ENCODE measurements around the gene CFAP73. TPM values are rescaled to one million over a fixed set of nuclear protein-coding genes. Genes with fewer than 3 reads are reported as not detected.

The CFAP73 gene
- total and polyA plus RNA-seq, 2 experiments from 2014 or later: 0.50 to 0.59 TPM

DNA sequence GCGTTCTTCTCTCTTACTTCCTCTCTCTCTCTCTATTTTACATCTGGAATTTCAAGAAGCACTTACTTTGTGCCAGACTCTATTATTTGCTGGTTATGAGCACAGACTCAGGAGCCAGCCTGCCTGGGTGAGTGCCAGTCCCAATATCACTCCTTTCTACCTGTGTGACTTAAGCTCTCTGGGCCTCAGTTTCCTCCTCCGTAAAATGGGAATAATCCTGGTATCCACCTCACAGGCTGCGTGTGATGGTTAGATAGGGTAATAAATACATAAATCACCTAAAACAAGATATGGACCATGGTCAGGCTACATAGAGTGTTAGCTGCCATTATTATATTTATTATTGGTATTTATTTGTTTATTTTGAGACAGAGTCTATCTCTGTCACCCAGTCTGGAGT is 38.3 kb upstream of the CFAP73 start:
- no peaks in the 10 kb centered on the region for H3K27me3 ChIP-seq (ENCODE audit: insufficient read depth)
- H3K4me1 ChIP-seq (ENCODE audit: insufficient read depth): no peaks in the 10 kb centered on the region
- Mint-ChIP-seq H3K4me3 (no peak overlapping the region), H3K4me1 (peaks cover 6% of the 10 kb centered on the region; the same call in 2 of the 3 replicates), H3K9me3 (no peaks in the 10 kb centered on the region; the same call in 2 of the 3 replicates), H3K27me3 (ENCODE audit: insufficient read depth, low read depth, poor library complexity) (peaks cover 7% of the 10 kb centered on the region), H3K27ac (no peak overlapping the region), H3K36me3 (ENCODE audit: low read depth) (peaks cover 2% of the 10 kb centered on the region; the same call in 1 of the 3 replicates)
- no peaks in the 10 kb centered on the region for H3K9me2 ChIP-seq (ENCODE audit: insufficient read depth)
- no peaks in the 10 kb centered on the region for H3K36me3 ChIP-seq (ENCODE audit: insufficient read depth)
- H3K4me2 ChIP-seq: no peak overlapping the region
- ATAC-seq: no peak
- no peak overlapping the region for H2AFZ ChIP-seq
- H3F3A ChIP-seq (replicated peaks; ENCODE audit: low read depth): no peaks in the 10 kb centered on the region
- TF ChIP-seq, protein P1, sequence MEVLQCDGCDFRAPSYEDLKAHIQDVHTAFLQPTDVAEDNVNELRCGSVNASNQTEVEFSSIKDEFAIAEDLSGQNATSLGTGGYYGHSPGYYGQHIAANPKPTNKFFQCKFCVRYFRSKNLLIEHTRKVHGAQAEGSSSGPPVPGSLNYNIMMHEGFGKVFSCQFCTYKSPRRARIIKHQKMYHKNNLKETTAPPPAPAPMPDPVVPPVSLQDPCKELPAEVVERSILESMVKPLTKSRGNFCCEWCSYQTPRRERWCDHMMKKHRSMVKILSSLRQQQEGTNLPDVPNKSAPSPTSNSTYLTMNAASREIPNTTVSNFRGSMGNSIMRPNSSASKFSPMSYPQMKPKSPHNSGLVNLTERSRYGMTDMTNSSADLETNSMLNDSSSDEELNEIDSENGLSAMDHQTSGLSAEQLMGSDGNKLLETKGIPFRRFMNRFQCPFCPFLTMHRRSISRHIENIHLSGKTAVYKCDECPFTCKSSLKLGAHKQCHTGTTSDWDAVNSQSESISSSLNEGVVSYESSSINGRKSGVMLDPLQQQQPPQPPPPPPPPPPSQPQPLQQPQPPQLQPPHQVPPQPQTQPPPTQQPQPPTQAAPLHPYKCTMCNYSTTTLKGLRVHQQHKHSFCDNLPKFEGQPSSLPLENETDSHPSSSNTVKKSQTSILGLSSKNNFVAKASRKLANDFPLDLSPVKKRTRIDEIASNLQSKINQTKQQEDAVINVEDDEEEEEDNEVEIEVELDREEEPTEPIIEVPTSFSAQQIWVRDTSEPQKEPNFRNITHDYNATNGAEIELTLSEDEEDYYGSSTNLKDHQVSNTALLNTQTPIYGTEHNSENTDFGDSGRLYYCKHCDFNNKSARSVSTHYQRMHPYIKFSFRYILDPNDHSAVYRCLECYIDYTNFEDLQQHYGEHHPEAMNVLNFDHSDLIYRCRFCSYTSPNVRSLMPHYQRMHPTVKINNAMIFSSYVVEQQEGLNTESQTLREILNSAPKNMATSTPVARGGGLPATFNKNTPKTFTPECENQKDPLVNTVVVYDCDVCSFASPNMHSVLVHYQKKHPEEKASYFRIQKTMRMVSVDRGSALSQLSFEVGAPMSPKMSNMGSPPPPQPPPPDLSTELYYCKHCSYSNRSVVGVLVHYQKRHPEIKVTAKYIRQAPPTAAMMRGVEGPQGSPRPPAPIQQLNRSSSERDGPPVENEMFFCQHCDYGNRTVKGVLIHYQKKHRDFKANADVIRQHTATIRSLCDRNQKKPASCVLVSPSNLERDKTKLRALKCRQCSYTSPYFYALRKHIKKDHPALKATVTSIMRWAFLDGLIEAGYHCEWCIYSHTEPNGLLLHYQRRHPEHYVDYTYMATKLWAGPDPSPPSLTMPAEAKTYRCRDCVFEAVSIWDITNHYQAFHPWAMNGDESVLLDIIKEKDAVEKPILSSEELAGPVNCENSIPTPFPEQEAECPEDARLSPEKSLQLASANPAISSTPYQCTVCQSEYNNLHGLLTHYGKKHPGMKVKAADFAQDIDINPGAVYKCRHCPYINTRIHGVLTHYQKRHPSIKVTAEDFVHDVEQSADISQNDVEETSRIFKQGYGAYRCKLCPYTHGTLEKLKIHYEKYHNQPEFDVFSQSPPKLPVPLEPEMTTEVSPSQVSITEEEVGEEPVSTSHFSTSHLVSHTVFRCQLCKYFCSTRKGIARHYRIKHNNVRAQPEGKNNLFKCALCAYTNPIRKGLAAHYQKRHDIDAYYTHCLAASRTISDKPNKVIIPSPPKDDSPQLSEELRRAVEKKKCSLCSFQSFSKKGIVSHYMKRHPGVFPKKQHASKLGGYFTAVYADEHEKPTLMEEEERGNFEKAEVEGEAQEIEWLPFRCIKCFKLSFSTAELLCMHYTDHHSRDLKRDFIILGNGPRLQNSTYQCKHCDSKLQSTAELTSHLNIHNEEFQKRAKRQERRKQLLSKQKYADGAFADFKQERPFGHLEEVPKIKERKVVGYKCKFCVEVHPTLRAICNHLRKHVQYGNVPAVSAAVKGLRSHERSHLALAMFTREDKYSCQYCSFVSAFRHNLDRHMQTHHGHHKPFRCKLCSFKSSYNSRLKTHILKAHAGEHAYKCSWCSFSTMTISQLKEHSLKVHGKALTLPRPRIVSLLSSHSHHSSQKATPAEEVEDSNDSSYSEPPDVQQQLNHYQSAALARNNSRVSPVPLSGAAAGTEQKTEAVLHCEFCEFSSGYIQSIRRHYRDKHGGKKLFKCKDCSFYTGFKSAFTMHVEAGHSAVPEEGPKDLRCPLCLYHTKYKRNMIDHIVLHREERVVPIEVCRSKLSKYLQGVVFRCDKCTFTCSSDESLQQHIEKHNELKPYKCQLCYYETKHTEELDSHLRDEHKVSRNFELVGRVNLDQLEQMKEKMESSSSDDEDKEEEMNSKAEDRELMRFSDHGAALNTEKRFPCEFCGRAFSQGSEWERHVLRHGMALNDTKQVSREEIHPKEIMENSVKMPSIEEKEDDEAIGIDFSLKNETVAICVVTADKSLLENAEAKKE (CRISPR knock-in tag; IDR thresholded peaks at IDR 0.05): no peak
- no peak for TF ChIP-seq ZNF114 (CRISPR knock-in tag; IDR thresholded peaks at IDR 0.05)
- TF ChIP-seq STAT1 (IDR thresholded peaks at IDR 0.05; ENCODE audit: unreplicated experiment): no peak
- TF ChIP-seq POLR2AphosphoS5 (IDR thresholded peaks at IDR 0.05; ENCODE audit: low read depth): no peak
- TF ChIP-seq, protein P2, sequence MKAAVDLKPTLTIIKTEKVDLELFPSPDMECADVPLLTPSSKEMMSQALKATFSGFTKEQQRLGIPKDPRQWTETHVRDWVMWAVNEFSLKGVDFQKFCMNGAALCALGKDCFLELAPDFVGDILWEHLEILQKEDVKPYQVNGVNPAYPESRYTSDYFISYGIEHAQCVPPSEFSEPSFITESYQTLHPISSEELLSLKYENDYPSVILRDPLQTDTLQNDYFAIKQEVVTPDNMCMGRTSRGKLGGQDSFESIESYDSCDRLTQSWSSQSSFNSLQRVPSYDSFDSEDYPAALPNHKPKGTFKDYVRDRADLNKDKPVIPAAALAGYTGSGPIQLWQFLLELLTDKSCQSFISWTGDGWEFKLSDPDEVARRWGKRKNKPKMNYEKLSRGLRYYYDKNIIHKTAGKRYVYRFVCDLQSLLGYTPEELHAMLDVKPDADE (IDR thresholded peaks at IDR 0.05): no peak
- no peak for TF ChIP-seq EZH2 (IDR thresholded peaks at IDR 0.05; ENCODE audit: low read depth, unreplicated experiment)
- no peak for TF ChIP-seq NANOG (IDR thresholded peaks at IDR 0.05; ENCODE audit: borderline replicate concordance)
- TF ChIP-seq JUNB (IDR thresholded peaks at IDR 0.05; ENCODE audit: unreplicated experiment): no peak
- no peak for TF ChIP-seq CREB1 (CRISPR knock-in tag; IDR thresholded peaks at IDR 0.05; ENCODE audit: low read depth)
- no peak for TF ChIP-seq EZH2phosphoT487 (IDR thresholded peaks at IDR 0.05; ENCODE audit: unreplicated experiment)
- no peak for TF ChIP-seq ZNF331 (CRISPR knock-in tag; IDR thresholded peaks at IDR 0.05; ENCODE audit: low read depth)
- no peak overlapping the region for H3K27ac ChIP-seq (ENCODE audit: low read depth)
- H3K79me2 ChIP-seq (replicated peaks; ENCODE audit: insufficient read depth): no peaks in the 10 kb centered on the region
- DNase-seq (ENCODE audit: low spot score): no peak
- no peak overlapping the region for H3K4me3 ChIP-seq
- H4K20me1 ChIP-seq (replicated peaks; ENCODE audit: insufficient read depth): no peaks in the 10 kb centered on the region
